Measurements from ENCODE around the gene RALBP1. TPM values are rescaled to one million over a fixed set of nuclear protein-coding genes. Genes with fewer than 3 reads are reported as not detected.

Gene RALBP1
- total RNA-seq, 2 donors from 2014 or later: 58.2 to 64.8 TPM

DNA sequence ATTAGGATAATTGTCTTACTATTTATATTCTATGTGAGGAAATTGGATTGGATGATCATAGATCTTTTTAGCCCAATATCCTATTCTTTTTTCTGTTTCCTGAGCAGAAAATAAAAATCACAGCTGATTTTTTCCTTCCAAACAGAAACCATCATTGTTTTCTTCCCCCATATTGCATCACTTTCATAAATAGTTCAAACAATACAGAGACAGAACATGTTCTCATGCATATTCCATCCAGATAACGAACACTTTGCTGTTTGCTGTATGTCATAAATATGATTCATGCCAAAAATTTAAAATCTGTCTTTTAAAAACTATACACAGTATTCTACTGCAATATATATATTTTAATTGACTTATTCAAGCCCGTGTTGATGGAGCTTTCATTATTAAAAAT is 22.0 kb upstream of the RALBP1 start:
- Histone ChIP-seq H3K4me3 (no peak overlapping the region), H3K9me3 (no peaks in the 10 kb centered on the region), H3K27ac (no peak overlapping the region), H3K36me3 (no peaks in the 10 kb centered on the region), H3K4me1 (replicated peaks) (no peaks in the 10 kb centered on the region), H3K27me3 (replicated peaks; ENCODE audit: insufficient read depth) (no peaks in the 10 kb centered on the region)
- no peak for TF ChIP-seq POLR2A (IDR thresholded peaks at IDR 0.05)
- no peak for TF ChIP-seq POLR2AphosphoS5 (IDR thresholded peaks at IDR 0.05)
- TF ChIP-seq, protein P1, sequence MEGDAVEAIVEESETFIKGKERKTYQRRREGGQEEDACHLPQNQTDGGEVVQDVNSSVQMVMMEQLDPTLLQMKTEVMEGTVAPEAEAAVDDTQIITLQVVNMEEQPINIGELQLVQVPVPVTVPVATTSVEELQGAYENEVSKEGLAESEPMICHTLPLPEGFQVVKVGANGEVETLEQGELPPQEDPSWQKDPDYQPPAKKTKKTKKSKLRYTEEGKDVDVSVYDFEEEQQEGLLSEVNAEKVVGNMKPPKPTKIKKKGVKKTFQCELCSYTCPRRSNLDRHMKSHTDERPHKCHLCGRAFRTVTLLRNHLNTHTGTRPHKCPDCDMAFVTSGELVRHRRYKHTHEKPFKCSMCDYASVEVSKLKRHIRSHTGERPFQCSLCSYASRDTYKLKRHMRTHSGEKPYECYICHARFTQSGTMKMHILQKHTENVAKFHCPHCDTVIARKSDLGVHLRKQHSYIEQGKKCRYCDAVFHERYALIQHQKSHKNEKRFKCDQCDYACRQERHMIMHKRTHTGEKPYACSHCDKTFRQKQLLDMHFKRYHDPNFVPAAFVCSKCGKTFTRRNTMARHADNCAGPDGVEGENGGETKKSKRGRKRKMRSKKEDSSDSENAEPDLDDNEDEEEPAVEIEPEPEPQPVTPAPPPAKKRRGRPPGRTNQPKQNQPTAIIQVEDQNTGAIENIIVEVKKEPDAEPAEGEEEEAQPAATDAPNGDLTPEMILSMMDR (IDR thresholded peaks at IDR 0.05): no peak
- DNase-seq (ENCODE audit: low spot score): no peak
- intact Hi-C loops (cut with DNase I): no loop called here
- 68% methylated on average over 2 of the region's 2 CpGs for WGBS

DNA sequence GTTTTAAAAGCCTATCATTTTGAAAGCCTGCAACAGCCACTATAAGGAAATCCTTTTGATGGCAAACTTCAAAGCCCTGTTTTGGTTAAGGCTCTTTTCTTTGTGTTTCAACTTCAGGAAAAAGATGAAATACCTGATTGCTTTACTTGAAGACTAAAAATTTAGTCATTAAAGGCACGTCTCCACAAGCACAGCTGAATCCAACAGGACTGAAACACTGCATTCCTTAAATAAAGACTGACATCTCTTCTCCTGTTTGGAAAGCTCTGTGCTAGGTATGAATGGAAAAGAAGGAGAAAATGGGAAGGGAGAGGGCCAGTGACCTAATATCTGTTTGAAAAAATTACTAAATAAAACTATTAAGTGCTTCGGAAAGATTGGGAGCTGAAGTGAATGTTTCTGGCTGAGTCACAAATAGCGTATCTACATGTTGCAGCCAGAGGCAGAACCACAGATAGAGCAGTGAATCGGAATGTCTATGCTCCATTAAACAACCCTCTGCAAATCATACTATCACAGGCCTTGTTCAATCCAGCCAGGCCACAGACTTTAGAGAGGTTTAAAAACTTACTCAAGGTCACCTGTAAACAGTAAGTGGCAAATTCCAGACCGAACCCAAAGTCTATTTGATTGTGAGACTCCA is 21.1 kb upstream of the RALBP1 start:
- no peak overlapping the region for H3K4me3 ChIP-seq
- H3K9me3 ChIP-seq: no peaks in the 10 kb centered on the region
- no peak for DNase-seq (ENCODE audit: low spot score)
- no peak overlapping the region for H3K27ac ChIP-seq
- H3K4me1 ChIP-seq (replicated peaks): no peaks in the 10 kb centered on the region
- TF ChIP-seq POLR2AphosphoS5 (IDR thresholded peaks at IDR 0.05): no peak
- no peak for TF ChIP-seq POLR2A (IDR thresholded peaks at IDR 0.05)
- TF ChIP-seq, protein P1 (IDR thresholded peaks at IDR 0.05): no peak
- no peaks in the 10 kb centered on the region for H3K36me3 ChIP-seq
- WGBS: 30% methylated on average over 5 of the region's 5 CpGs
- H3K27me3 ChIP-seq (replicated peaks; ENCODE audit: insufficient read depth): no peaks in the 10 kb centered on the region
- intact Hi-C loops (cut with DNase I): no loop called here

DNA sequence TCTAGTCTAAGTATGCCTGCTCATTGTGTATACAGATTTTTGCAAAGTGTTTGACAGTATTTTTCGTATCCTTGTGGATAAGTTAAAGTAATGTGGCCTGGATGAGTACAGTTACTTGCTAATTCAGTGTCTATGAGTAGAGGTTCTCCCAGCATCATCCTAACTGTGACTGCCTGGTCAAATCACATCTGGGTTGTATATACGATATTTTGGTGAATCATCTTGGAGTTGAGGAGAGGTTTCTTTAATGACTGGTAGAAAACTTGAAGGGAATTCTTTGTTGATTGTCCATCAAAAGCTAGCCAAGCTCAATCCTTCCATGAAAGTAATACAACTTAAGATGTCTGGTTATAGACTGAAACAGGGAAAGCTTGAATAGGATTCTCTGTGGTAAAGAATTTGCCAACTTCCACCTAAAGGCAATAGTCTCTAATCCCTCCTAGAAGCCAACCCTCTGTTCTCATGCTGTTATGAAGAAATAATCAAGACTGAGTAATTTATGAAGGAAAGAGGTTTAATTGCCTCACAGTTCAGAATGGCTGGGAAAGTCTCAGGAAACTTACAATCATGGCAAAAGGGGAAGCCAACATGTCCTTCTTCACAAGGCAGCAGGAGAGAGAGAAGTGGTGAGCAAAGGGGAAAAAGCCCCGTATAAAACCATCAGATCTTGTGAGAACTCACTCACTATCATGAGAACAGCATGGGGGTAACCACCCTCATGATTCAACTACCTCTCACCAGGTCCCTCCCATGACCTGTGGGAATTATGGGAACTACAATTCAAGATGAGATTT is 19.4 kb upstream of the RALBP1 start:
- WGBS: 91% methylated on average over 3 of the region's 3 CpGs
- TF ChIP-seq, protein P1 (IDR thresholded peaks at IDR 0.05): no peak
- TF ChIP-seq POLR2A (IDR thresholded peaks at IDR 0.05) (no peak), POLR2AphosphoS5 (IDR thresholded peaks at IDR 0.05) (no peak)

DNA sequence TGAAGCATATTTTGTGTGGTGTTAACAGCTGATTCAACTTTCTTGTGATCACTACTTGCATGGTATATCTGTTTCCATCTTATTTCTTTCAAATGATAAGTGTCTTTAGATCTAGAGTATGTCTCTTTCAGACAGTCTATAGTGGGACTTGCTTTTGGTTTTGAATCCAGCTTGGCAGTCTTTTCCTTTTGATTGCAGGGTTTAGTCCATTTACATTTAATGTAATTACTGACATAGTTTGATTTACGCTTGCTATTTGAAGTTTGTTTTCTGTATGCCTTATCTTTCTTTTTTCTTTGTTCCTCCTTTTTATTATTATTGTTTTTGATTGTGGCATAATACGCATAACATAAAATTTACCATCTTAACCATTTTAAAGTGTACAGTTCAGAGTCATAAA is 9.2 kb upstream of the RALBP1 start:
- 64% methylated on average over 2 of the region's 2 CpGs for WGBS
- no peaks in the 10 kb centered on the region for H3K27me3 ChIP-seq (replicated peaks; ENCODE audit: insufficient read depth)
- intact Hi-C loops (cut with DNase I): no loop called here
- no peak for DNase-seq (ENCODE audit: low spot score)
- no peaks in the 10 kb centered on the region for H3K4me1 ChIP-seq (replicated peaks)
- no peaks in the 10 kb centered on the region for H3K36me3 ChIP-seq
- no peak overlapping the region for H3K4me3 ChIP-seq
- H3K27ac ChIP-seq: no peak overlapping the region
- TF ChIP-seq POLR2AphosphoS5 (IDR thresholded peaks at IDR 0.05): no peak
- H3K9me3 ChIP-seq: no peaks in the 10 kb centered on the region

More for the DNA sequence above, 19.4 kb upstream of the RALBP1 start:
- Histone ChIP-seq H3K9me3 (no peaks in the 10 kb centered on the region), H3K27me3 (replicated peaks; ENCODE audit: insufficient read depth) (no peaks in the 10 kb centered on the region), H3K4me3 (no peak overlapping the region), H3K36me3 (no peaks in the 10 kb centered on the region), H3K27ac (no peak overlapping the region), H3K4me1 (replicated peaks) (no peaks in the 10 kb centered on the region)
- intact Hi-C loops (cut with DNase I): no loop called here
- DNase-seq (ENCODE audit: low spot score): no peak

DNA sequence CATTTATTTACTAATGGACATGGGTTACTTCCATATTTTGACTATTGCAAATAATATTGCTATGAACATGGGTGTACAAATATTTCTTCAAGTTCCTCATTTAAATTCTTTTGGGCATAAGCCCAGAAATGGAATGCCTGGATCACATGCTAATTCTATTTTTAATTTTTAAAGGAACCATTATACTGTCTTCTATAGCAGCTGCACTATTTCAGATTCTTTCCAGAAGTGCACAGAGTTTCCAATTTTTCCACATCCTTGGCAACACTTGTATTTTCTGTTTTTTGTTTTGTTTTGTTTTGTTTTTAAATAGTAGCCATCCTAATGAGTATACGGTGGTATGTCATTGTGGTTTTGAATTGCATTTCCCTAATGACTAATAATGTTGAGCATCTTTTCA is 8.5 kb upstream of the RALBP1 start:
- intact Hi-C loops (cut with DNase I): no loop called here
- no peaks in the 10 kb centered on the region for H3K27me3 ChIP-seq (replicated peaks; ENCODE audit: insufficient read depth)
- H3K9me3 ChIP-seq: no peaks in the 10 kb centered on the region
- DNase-seq (ENCODE audit: low spot score): no peak
- WGBS: 74% methylated on average over 1 of the region's 1 CpG
- no peaks in the 10 kb centered on the region for H3K4me1 ChIP-seq (replicated peaks)
- H3K36me3 ChIP-seq: no peaks in the 10 kb centered on the region
- no peak for TF ChIP-seq POLR2A (IDR thresholded peaks at IDR 0.05)
- no peak for TF ChIP-seq POLR2AphosphoS5 (IDR thresholded peaks at IDR 0.05)
- TF ChIP-seq, protein P1 (IDR thresholded peaks at IDR 0.05): no peak
- H3K27ac ChIP-seq: no peak overlapping the region
- no peak overlapping the region for H3K4me3 ChIP-seq
